GM12878 (cell line): Measurements from ENCODE around the gene PGBD5. TPM values are rescaled to one million over a fixed set of nuclear protein-coding genes. Genes with fewer than 3 reads are reported as not detected.

Source experiments
- ATAC-seq: fragments of 200-7000 bp; cut with Tn5 transposase; 3 replicates; pipeline ENCODE4 v1.9.1; 2020; ENCODE audit warnings: mild to moderate bottlenecking, moderate library complexity
- BruUV-seq: library from RNA; stranded (reverse); fragments of 400-500 nt; replicated peaks from 2 replicates; lab custom pipeline; 2021; lab: Mats Ljungman, UMichigan
- CTCF ChIA-PET: fragments of 300-600 bp; sonication (Branson Sonifier 250); formaldehyde crosslinking; extraction: SDS; loops from one replicate; lab custom pipeline; 2021; ENCODE audit warnings: inconsistent platforms; lab: Yijun Ruan, JAX
- POLR2A ChIA-PET: fragments of 350-600 bp; formaldehyde crosslinking; extraction: SDS; loops from one replicate; lab custom pipeline; 2021; ENCODE audit warnings: inconsistent platforms; lab: Charles Lee
- RAD21 ChIA-PET: fragments of 300-600 bp; sonication (Branson Sonifier 250); formaldehyde crosslinking; loops from one replicate; lab custom pipeline; 2023; ENCODE audit warnings: antibody characterized with exemption; ENCODE audit not compliant: unreplicated experiment; lab: Charles Lee
- SMC1A ChIA-PET: fragments of 300-600 bp; sonication (Branson Sonifier 250); formaldehyde crosslinking; loops from one replicate; lab custom pipeline; 2023; ENCODE audit not compliant: unreplicated experiment, uncharacterized antibody; lab: Charles Lee
- DNase-seq: peaks from one replicate; pipeline ENCODE4 v3.0.0-alpha.2; 2011; ENCODE audit warnings: low read depth, low spot score
- FAIRE-seq: peaks from 3 replicates; lab custom pipeline; 2011; peaks lifted over from hg19 to GRCh38; lab: Jason Lieb, UNC
- H2AFZ ChIP-seq: 2 replicates; pipeline ENCODE4 v1.6.0; 2011; ENCODE audit warnings: low read depth, low read length, control low read depth; ENCODE audit not compliant: control insufficient read depth
- H3K27ac ChIP-seq: 2 replicates; pipeline ENCODE4 v1.5.1; 2011; ENCODE audit warnings: control low read depth; ENCODE audit not compliant: control insufficient read depth, insufficient read depth
- H3K27me3 ChIP-seq, 2 experiments: replicated peaks in 1 of 2; 2 replicates each; pipeline versions ENCODE4 v1.6.0 to v1.6.1; 2011; ENCODE audit warnings: low read length in 1 of 2; ENCODE audit not compliant: control insufficient read depth in 2 of 2, insufficient read depth in 2 of 2
- H3K36me3 ChIP-seq, 2 experiments: 2 replicates each; pipeline ENCODE4 v1.5.1; 2011; ENCODE audit warnings: low read length in 1 of 2; ENCODE audit not compliant: control insufficient read depth in 2 of 2, insufficient read depth in 2 of 2
- H3K4me1 ChIP-seq: 2 replicates; pipeline ENCODE4 v1.6.1; 2011; ENCODE audit warnings: mild to moderate bottlenecking, low read length, moderate library complexity, mixed read lengths; ENCODE audit not compliant: control insufficient read depth, insufficient read depth
- H3K4me2 ChIP-seq: 2 replicates; pipeline ENCODE4 v1.6.0; 2011; ENCODE audit warnings: control low read depth; ENCODE audit not compliant: control insufficient read depth, insufficient read depth
- H3K4me3 ChIP-seq: fragments of 200-600 bp; sonication (generic); 2 replicates; pipeline ENCODE4 v1.5.1; 2016
- H3K79me2 ChIP-seq: 2 replicates; pipeline ENCODE4 v1.6.0; 2011; ENCODE audit warnings: low read length; ENCODE audit not compliant: control insufficient read depth, insufficient read depth
- H3K9ac ChIP-seq: 2 replicates; pipeline ENCODE4 v1.8.0; 2011; ENCODE audit warnings: low read length, control low read depth, mixed read lengths; ENCODE audit not compliant: control insufficient read depth, insufficient read depth
- H3K9me3 ChIP-seq: replicated peaks from 3 replicates; pipeline ENCODE4 v1.5.1; 2011; ENCODE audit warnings: mild to moderate bottlenecking, low read length; ENCODE audit not compliant: control insufficient read depth, insufficient read depth
- H4K20me1 ChIP-seq: 2 replicates; pipeline ENCODE4 v1.6.0; 2011; ENCODE audit not compliant: control insufficient read depth, insufficient read depth
- CBX5 ChIP-seq: sonication (generic); IDR thresholded peaks from 2 replicates; pipeline ENCODE4 v1.6.1; 2016; ENCODE audit warnings: low read depth, moderate library complexity, mild to moderate bottlenecking, inconsistent platforms
- E2F4 ChIP-seq: IDR thresholded peaks from 2 replicates; pipeline ENCODE4 v1.6.1; 2012; ENCODE audit warnings: low read depth, low read length, improper control_type of control experiment
- FOS ChIP-seq: IDR thresholded peaks from 3 replicates; pipeline ENCODE4 v1.6.1; 2011; ENCODE audit warnings: borderline replicate concordance; ENCODE audit not compliant: insufficient read length; ENCODE audit errors: extremely low read depth
- GATAD2B ChIP-seq: fragments of 450-650 bp; conservative IDR thresholded peaks from 2 replicates; pipeline ENCODE4 v1.6.1; 2017; ENCODE audit warnings: low read depth, mild to moderate bottlenecking, moderate library complexity
- HSF1 ChIP-seq: fragments of 150-350 bp; IDR thresholded peaks from 2 replicates; pipeline ENCODE4 v1.6.1; 2014; ENCODE audit warnings: mild to moderate bottlenecking, low read depth, low read length
- KLF5 ChIP-seq: fragments of 450-650 bp; IDR thresholded peaks from 2 replicates; pipeline ENCODE4 v1.6.1; 2014; ENCODE audit warnings: mild to moderate bottlenecking; ENCODE audit not compliant: partially characterized antibody
- MAX ChIP-seq: IDR thresholded peaks from 2 replicates; pipeline ENCODE4 v1.6.1; 2012; ENCODE audit warnings: low read depth, low read length, improper control_type of control experiment
- MTA2 ChIP-seq: fragments of 450-650 bp; IDR thresholded peaks from 2 replicates; pipeline ENCODE4 v1.6.1; 2016; ENCODE audit warnings: low read depth, mild to moderate bottlenecking, moderate library complexity
- PBX3 ChIP-seq: IDR thresholded peaks from 2 replicates; pipeline ENCODE4 v1.6.1; 2011; ENCODE audit warnings: mild to moderate bottlenecking, low read depth, low read length, moderate library complexity; ENCODE audit not compliant: insufficient replicate concordance
- POU2F2 ChIP-seq: IDR thresholded peaks from 3 replicates; pipeline ENCODE4 v1.6.1; 2011; ENCODE audit warnings: low read depth, mild to moderate bottlenecking, low read length, borderline replicate concordance
- TCF3 ChIP-seq: IDR thresholded peaks from 2 replicates; pipeline ENCODE4 v1.6.1; 2012; ENCODE audit warnings: low read depth, mild to moderate bottlenecking, low read length, borderline replicate concordance; ENCODE audit not compliant: insufficient read depth
- WGBS: methylation state at CpG from one replicate; pipeline ENCODE4 v1.1.6; 2016; ENCODE audit warnings: low lambda C conversion rate; ENCODE audit not compliant: insufficient replicate concordance, insufficient coverage; ENCODE audit errors: missing lambda C conversion rate; 5-methylcytosine and 5-hydroxymethylcytosine counted together
- in situ Hi-C: fragments of 300-500 bp; cut with MboI; formaldehyde crosslinking; loops from 9 replicates; pipeline ENCODE4 v1.14.3; 2018; ENCODE audit warnings: mixed read lengths
- intact Hi-C: fragments of 100-400 bp; cut with micrococcal nuclease; formaldehyde crosslinking; loops from one replicate; pipeline ENCODE4 v1.14.2; 2022; ENCODE audit not compliant: unreplicated experiment
- polyA plus RNA-seq, 11 experiments: library from polyadenylated mRNA; depleted of rRNA in 4 of 11; unstranded in 6 of 11; stranded (reverse) in 5 of 11; fragments of >200 nt; fragmentation: Nextera tagmentation in 4 of 11; fragmentation: Illumina TruSeq in 1 of 11; extraction: Ambion mirVana in 4 of 11; extraction: Trizol in 1 of 11; gene quantifications; 1 replicate in 1 of 11; 2 replicates in 10 of 11; pipeline versions ENCODE4 v1.2.1 to v1.2.3, GENCODE V29; 2011 to 2016; ENCODE audit warnings: inconsistent platforms in 2 of 11, missing spikeins in 2 of 11, low read depth in 1 of 11
- total RNA-seq, 4 experiments: library from RNA; depleted of rRNA in 3 of 4; stranded (reverse); fragments of >200 nt in 3 of 4; fragmentation: Illumina TruSeq in 1 of 4; extraction: Trizol in 1 of 4; gene quantifications; 2 replicates each; pipeline versions ENCODE4 v1.2.1 to v1.2.3, GENCODE V29; 2013 to 2021

The PGBD5 gene
- total and polyA plus RNA-seq, 10 of the 15 experiments (the other 5 are each of a cell fraction or from before 2014, with no cell fraction given), result 0.03 TPM; not detected in 9

- FAIRE-seq (no peak), ATAC-seq (no peak), DNase-seq (no peak)
- H4K20me1 ChIP-seq, result no peaks in the 10 kb centered on the region
- no peak overlapping the region for H3K27ac ChIP-seq
- CTCF ChIA-PET, result interaction anchor here (0.7 kb wide), 1 partner anchor 932 kb away, joined by 4 read pairs; no protein-coding TSS in a partner anchor
- POLR2A ChIA-PET, result no interaction called here
- intact Hi-C loops (no loop called here), in situ Hi-C loops (no loop called here)
- H2AFZ ChIP-seq, result no peak overlapping the region
- no peaks in the 10 kb centered on the region for H3K79me2 ChIP-seq
- no peak overlapping the region for H3K9ac ChIP-seq
- RAD21 ChIA-PET, result no interaction called here
- H3K4me1 ChIP-seq, result no peaks in the 10 kb centered on the region
- WGBS, result 30% methylated on average over 5 of the region's 5 CpGs
- H3K36me3 ChIP-seq, result no peaks in the 10 kb centered on the region
- H3K4me3 ChIP-seq, result no peak overlapping the region
- H3K9me3 ChIP-seq, result no peaks in the 10 kb centered on the region
- TF ChIP-seq HSF1 (no peak), GATAD2B (no peak)
- no TSS peak for BruUV-seq
- SMC1A ChIA-PET, result no interaction called here
- H3K4me2 ChIP-seq, result no peak overlapping the region
- H3K27me3 ChIP-seq, result peaks cover 0 to 3% of the 10 kb centered on the region in 2 experiments; a peak in 2 of 4 replicates
These were observed 57.8 kb downstream of the PGBD5 start for GRCh38 chr1:230368363-230368762.

GRCh38 chr1:230366504-230366915 is 59.6 kb downstream of the PGBD5 start:
- no peak for DNase-seq
- H3K4me1 ChIP-seq, result no peaks in the 10 kb centered on the region
- no peak overlapping the region for H3K27ac ChIP-seq
- BruUV-seq, result no TSS peak
- TF ChIP-seq MAX (no peak), HSF1 (no peak), FOS (no peak), E2F4 (no peak), CBX5 (no peak), POU2F2 (no peak), MTA2 (no peak), TCF3 (no peak), KLF5 (no peak), PBX3 (no peak)
- no peak overlapping the region for H2AFZ ChIP-seq
- no peak overlapping the region for H3K9ac ChIP-seq
- ChIA-PET SMC1A (no interaction called here), RAD21 (no interaction called here), CTCF (no interaction called here), POLR2A (no interaction called here)
- intact Hi-C loops, result no loop called here
- peaks cover 0 to 3% of the 10 kb centered on the region in 2 experiments; a peak in 2 of 4 replicates for H3K27me3 ChIP-seq
- H4K20me1 ChIP-seq, result no peaks in the 10 kb centered on the region
- no peaks in the 10 kb centered on the region for H3K9me3 ChIP-seq
- FAIRE-seq, result no peak
- H3K79me2 ChIP-seq, result no peaks in the 10 kb centered on the region
- H3K4me3 ChIP-seq, result no peak overlapping the region
- no peak overlapping the region for H3K4me2 ChIP-seq
- no peaks in the 10 kb centered on the region for H3K36me3 ChIP-seq
- in situ Hi-C loops, result no loop called here
- WGBS, result 65% methylated on average over 7 of the region's 7 CpGs
- ATAC-seq, result no peak
